ENCODE measurements around the gene ZNF699.

The ZNF699 gene

GRCh38 chr19:9309139-9309973, at the start of gene ZNF699:
Gene ZNF699, minus strand, starts transcription at chr19:9309838. Its CDS starts 4,719 bp downstream, at chr19:9305119.
- Histone ChIP-seq H3K27ac (ENCODE audit: low read depth, low read length) (peak within 1 kb of the TSS; percentile 84), H3K9ac (ENCODE audit: low read length in 5 of 5) (peak within 1 kb of the TSS; percentile 56 to 97 (median 96)), H3K9me3 (ENCODE audit: control insufficient read depth in 5 of 5, low read length in 5 of 5) (peaks cover 0 to 3% (median 0%) of the 10 kb centered on the region in 5 donors), H3K36me3 (ENCODE audit: control insufficient read depth in 5 of 5, insufficient read depth in 5 of 5, low read length in 5 of 5) (peaks cover 1 to 6% (median 5%) of the 10 kb centered on the region in 5 donors), H3K27me3 (ENCODE audit: control insufficient read depth in 5 of 5, insufficient read depth in 4 of 5, low read length in 5 of 5) (no peaks in the 10 kb centered on the region), H3K4me1 (ENCODE audit: control insufficient read depth in 5 of 5, insufficient read depth in 5 of 5, low read length in 5 of 5) (peaks cover 0 to 21% (median 14%) of the 10 kb centered on the region in 5 donors), H3K4me3 (ENCODE audit: low read depth in 1 of 5, low read length in 5 of 5) (peak within 1 kb of the TSS; percentile 96 to 98 (median 97))

- Histone ChIP-seq H3K36me3 (ENCODE audit: control insufficient read depth in 5 of 5, insufficient read depth in 5 of 5, low read length in 5 of 5) (peaks cover 3 to 34% (median 14%) of the 10 kb centered on the region in 5 donors), H3K4me1 (ENCODE audit: control insufficient read depth in 5 of 5, insufficient read depth in 5 of 5, low read length in 5 of 5) (no peaks in the 10 kb centered on the region), H3K9ac (ENCODE audit: low read length in 5 of 5) (no peak overlapping the region), H3K27ac (ENCODE audit: low read depth, low read length) (no peak overlapping the region), H3K9me3 (ENCODE audit: control insufficient read depth in 5 of 5, low read length in 5 of 5) (peaks cover 57 to 85% (median 69%) of the 10 kb centered on the region in 5 donors), H3K27me3 (ENCODE audit: control insufficient read depth in 5 of 5, insufficient read depth in 4 of 5, low read length in 5 of 5) (no peaks in the 10 kb centered on the region), H3K4me3 (ENCODE audit: low read depth in 1 of 5, low read length in 5 of 5) (peak overlapping the region in 4 of 5 donors; percentile 25 to 33 (median 30))
Observed at GRCh38 chr19:9354651-9355050, 45.0 kb upstream of the ZNF699 start.

- peaks cover 63 to 86% (median 75%) of the 10 kb centered on the region in 5 donors for H3K9me3 ChIP-seq (ENCODE audit: control insufficient read depth in 5 of 5, low read length in 5 of 5)
- H3K27ac ChIP-seq (ENCODE audit: low read depth, low read length) = no peak overlapping the region
- no peaks in the 10 kb centered on the region for H3K27me3 ChIP-seq (ENCODE audit: control insufficient read depth in 5 of 5, insufficient read depth in 4 of 5, low read length in 5 of 5)
- H3K36me3 ChIP-seq (ENCODE audit: control insufficient read depth in 5 of 5, insufficient read depth in 5 of 5, low read length in 5 of 5) = peaks cover 6 to 40% (median 12%) of the 10 kb centered on the region in 5 donors
- H3K9ac ChIP-seq (ENCODE audit: low read length in 5 of 5) = no peak overlapping the region
- H3K4me3 ChIP-seq (ENCODE audit: low read depth in 1 of 5, low read length in 5 of 5) = peak overlapping the region in 4 of 5 donors; percentile 6 to 40 (median 23)
- no peaks in the 10 kb centered on the region for H3K4me1 ChIP-seq (ENCODE audit: control insufficient read depth in 5 of 5, insufficient read depth in 5 of 5, low read length in 5 of 5)
Observed at GRCh38 chr19:9353011-9353410, 43.4 kb upstream of the ZNF699 start.

GRCh38 chr19:9352505-9352904, 42.9 kb upstream of the ZNF699 start:
- peak overlapping the region in 1 of 5 donors; percentile 30 for H3K4me3 ChIP-seq (ENCODE audit: low read depth in 1 of 5, low read length in 5 of 5)
- no peaks in the 10 kb centered on the region for H3K27me3 ChIP-seq (ENCODE audit: control insufficient read depth in 5 of 5, insufficient read depth in 4 of 5, low read length in 5 of 5)
- H3K9me3 ChIP-seq (ENCODE audit: control insufficient read depth in 5 of 5, low read length in 5 of 5) = peaks cover 64 to 86% (median 75%) of the 10 kb centered on the region in 5 donors
- no peaks in the 10 kb centered on the region for H3K4me1 ChIP-seq (ENCODE audit: control insufficient read depth in 5 of 5, insufficient read depth in 5 of 5, low read length in 5 of 5)
- no peak overlapping the region for H3K9ac ChIP-seq (ENCODE audit: low read length in 5 of 5)
- peaks cover 6 to 35% (median 9%) of the 10 kb centered on the region in 5 donors for H3K36me3 ChIP-seq (ENCODE audit: control insufficient read depth in 5 of 5, insufficient read depth in 5 of 5, low read length in 5 of 5)
- H3K27ac ChIP-seq (ENCODE audit: low read depth, low read length) = no peak overlapping the region

- H3K27ac ChIP-seq (ENCODE audit: low read depth, low read length) = no peak overlapping the region
- H3K9ac ChIP-seq (ENCODE audit: low read length in 5 of 5) = no peak overlapping the region
- H3K4me3 ChIP-seq (ENCODE audit: low read depth in 1 of 5, low read length in 5 of 5) = peak overlapping the region in 4 of 5 donors; percentile 39 to 44 (median 42)
- peaks cover 7 to 35% (median 17%) of the 10 kb centered on the region in 5 donors for H3K36me3 ChIP-seq (ENCODE audit: control insufficient read depth in 5 of 5, insufficient read depth in 5 of 5, low read length in 5 of 5)
- H3K27me3 ChIP-seq (ENCODE audit: control insufficient read depth in 5 of 5, insufficient read depth in 4 of 5, low read length in 5 of 5) = no peaks in the 10 kb centered on the region
- H3K9me3 ChIP-seq (ENCODE audit: control insufficient read depth in 5 of 5, low read length in 5 of 5) = peaks cover 66 to 92% (median 83%) of the 10 kb centered on the region in 5 donors
- H3K4me1 ChIP-seq (ENCODE audit: control insufficient read depth in 5 of 5, insufficient read depth in 5 of 5, low read length in 5 of 5) = no peaks in the 10 kb centered on the region
Observed at GRCh38 chr19:9348671-9349070, 39.0 kb upstream of the ZNF699 start.

- H3K27me3 ChIP-seq (ENCODE audit: control insufficient read depth in 5 of 5, insufficient read depth in 4 of 5, low read length in 5 of 5) = no peaks in the 10 kb centered on the region
- peak overlapping the region; percentile 39 to 44 (median 43) for H3K4me3 ChIP-seq (ENCODE audit: low read depth in 1 of 5, low read length in 5 of 5)
- no peak overlapping the region for H3K27ac ChIP-seq (ENCODE audit: low read depth, low read length)
- H3K9me3 ChIP-seq (ENCODE audit: control insufficient read depth in 5 of 5, low read length in 5 of 5) = peaks cover 69 to 94% (median 86%) of the 10 kb centered on the region in 5 donors
- no peak overlapping the region for H3K9ac ChIP-seq (ENCODE audit: low read length in 5 of 5)
- no peaks in the 10 kb centered on the region for H3K4me1 ChIP-seq (ENCODE audit: control insufficient read depth in 5 of 5, insufficient read depth in 5 of 5, low read length in 5 of 5)
- peaks cover 11 to 38% (median 21%) of the 10 kb centered on the region in 5 donors for H3K36me3 ChIP-seq (ENCODE audit: control insufficient read depth in 5 of 5, insufficient read depth in 5 of 5, low read length in 5 of 5)
Observed at GRCh38 chr19:9348253-9348652, 38.6 kb upstream of the ZNF699 start.

- Histone ChIP-seq H3K27ac (ENCODE audit: low read depth, low read length) (no peak overlapping the region), H3K4me3 (ENCODE audit: low read depth in 1 of 5, low read length in 5 of 5) (peak overlapping the region; percentile 15 to 57 (median 37)), H3K9ac (ENCODE audit: low read length in 5 of 5) (no peak overlapping the region), H3K36me3 (ENCODE audit: control insufficient read depth in 5 of 5, insufficient read depth in 5 of 5, low read length in 5 of 5) (peaks cover 33 to 53% (median 42%) of the 10 kb centered on the region in 5 donors), H3K9me3 (ENCODE audit: control insufficient read depth in 5 of 5, low read length in 5 of 5) (peaks cover 77 to 97% (median 90%) of the 10 kb centered on the region in 5 donors), H3K27me3 (ENCODE audit: control insufficient read depth in 5 of 5, insufficient read depth in 4 of 5, low read length in 5 of 5) (no peaks in the 10 kb centered on the region), H3K4me1 (ENCODE audit: control insufficient read depth in 5 of 5, insufficient read depth in 5 of 5, low read length in 5 of 5) (peaks cover 0 to 3% (median 0%) of the 10 kb centered on the region in 5 donors)
Observed at GRCh38 chr19:9345005-9345404, 35.4 kb upstream of the ZNF699 start.

- H3K36me3 ChIP-seq (ENCODE audit: control insufficient read depth in 5 of 5, insufficient read depth in 5 of 5, low read length in 5 of 5) = peaks cover 46 to 71% (median 59%) of the 10 kb centered on the region in 5 donors
- peaks cover 76 to 95% (median 93%) of the 10 kb centered on the region in 5 donors for H3K9me3 ChIP-seq (ENCODE audit: control insufficient read depth in 5 of 5, low read length in 5 of 5)
- no peak overlapping the region for H3K9ac ChIP-seq (ENCODE audit: low read length in 5 of 5)
- peaks cover 0 to 3% (median 0%) of the 10 kb centered on the region in 5 donors for H3K4me1 ChIP-seq (ENCODE audit: control insufficient read depth in 5 of 5, insufficient read depth in 5 of 5, low read length in 5 of 5)
- H3K27me3 ChIP-seq (ENCODE audit: control insufficient read depth in 5 of 5, insufficient read depth in 4 of 5, low read length in 5 of 5) = no peaks in the 10 kb centered on the region
- no peak overlapping the region for H3K27ac ChIP-seq (ENCODE audit: low read depth, low read length)
- peak overlapping the region; percentile 23 to 67 (median 53) for H3K4me3 ChIP-seq (ENCODE audit: low read depth in 1 of 5, low read length in 5 of 5)
Observed at GRCh38 chr19:9342610-9343304, 33.1 kb upstream of the ZNF699 start.

- Histone ChIP-seq H3K9me3 (ENCODE audit: control insufficient read depth in 5 of 5, low read length in 5 of 5) (peaks cover 45 to 82% (median 78%) of the 10 kb centered on the region in 5 donors), H3K4me1 (ENCODE audit: control insufficient read depth in 5 of 5, insufficient read depth in 5 of 5, low read length in 5 of 5) (peaks cover 0 to 2% (median 0%) of the 10 kb centered on the region in 5 donors), H3K27me3 (ENCODE audit: control insufficient read depth in 5 of 5, insufficient read depth in 4 of 5, low read length in 5 of 5) (no peaks in the 10 kb centered on the region), H3K36me3 (ENCODE audit: control insufficient read depth in 5 of 5, insufficient read depth in 5 of 5, low read length in 5 of 5) (peaks cover 13 to 47% (median 37%) of the 10 kb centered on the region in 5 donors), H3K9ac (ENCODE audit: low read length in 5 of 5) (no peak overlapping the region), H3K27ac (ENCODE audit: low read depth, low read length) (no peak overlapping the region), H3K4me3 (ENCODE audit: low read depth in 1 of 5, low read length in 5 of 5) (peak overlapping the region in 4 of 5 donors; percentile 12 to 37 (median 32))
Observed at GRCh38 chr19:9329999-9330398, 20.4 kb upstream of the ZNF699 start.

Measured in subcutaneous abdominal adipose tissue (tissue), 5 donors.